Caco-2 (cell line): ENCODE results near the gene CIBAR2. TPM values are rescaled to one million over a fixed set of nuclear protein-coding genes. Genes with fewer than 3 reads are reported as not detected.

ENCODE experiments used
- BruUV-seq: library from RNA; stranded (reverse); fragments of 400-500 nt; replicated peaks from 2 replicates; lab custom pipeline; 2021; lab: Mats Ljungman, UMichigan
- CTCF ChIA-PET: fragments of 300-600 bp; sonication (Branson Sonifier 250); formaldehyde crosslinking; loops from one replicate; lab custom pipeline; 2022; ENCODE audit warnings: antibody characterized with exemption; lab: Charles Lee
- POLR2A ChIA-PET: fragments of 300-600 bp; sonication (Branson Sonifier 250); formaldehyde crosslinking; loops from one replicate; lab custom pipeline; 2022; ENCODE audit warnings: antibody characterized with exemption; lab: Charles Lee
- DNase-seq, 2 experiments: peaks; one replicate each; pipeline versions ENCODE4 v3.0.0 to v3.0.0-alpha.2; 2020 to 2022
- H3K27me3 ChIP-seq: replicated peaks from 2 replicates; pipeline ENCODE4 v1.6.0; 2011; ENCODE audit warnings: low read length; ENCODE audit not compliant: control insufficient read depth, insufficient read depth
- H3K36me3 ChIP-seq: 2 replicates; pipeline ENCODE4 v1.5.1; 2011; ENCODE audit warnings: low read length; ENCODE audit not compliant: control insufficient read depth, insufficient read depth
- H3K4me1 ChIP-seq: fragments of 250-450 bp; sonication (Bioruptor Pico); 2 replicates; pipeline ENCODE4 v1.5.1; 2020; ENCODE audit warnings: mild to moderate bottlenecking
- H3K4me3 ChIP-seq: 2 replicates; pipeline ENCODE4 v1.5.1; 2011; ENCODE audit warnings: low read depth, mild to moderate bottlenecking, control low read depth, low read length
- H3K9me3 ChIP-seq: fragments of 250-450 bp; sonication (Bioruptor Pico); 2 replicates; pipeline ENCODE4 v1.5.1; 2020; ENCODE audit warnings: mild to moderate bottlenecking, moderate library complexity
- H3K27ac Mint-ChIP-seq: one replicate; pipeline ENCODE4 v1.8.0; 2022; ENCODE audit warnings: mixed read lengths; ENCODE audit not compliant: unreplicated experiment
- H3K27me3 Mint-ChIP-seq: one replicate; pipeline ENCODE4 v1.8.0; 2022; ENCODE audit warnings: mixed read lengths; ENCODE audit not compliant: insufficient read depth, unreplicated experiment
- H3K36me3 Mint-ChIP-seq: one replicate; pipeline ENCODE4 v1.8.0; 2022; ENCODE audit warnings: mild to moderate bottlenecking, mixed read lengths; ENCODE audit not compliant: insufficient read depth, unreplicated experiment
- H3K4me1 Mint-ChIP-seq: one replicate; pipeline ENCODE4 v1.8.0; 2022; ENCODE audit warnings: low read depth, mixed read lengths; ENCODE audit not compliant: unreplicated experiment
- H3K4me3 Mint-ChIP-seq: one replicate; pipeline ENCODE4 v1.8.0; 2022; ENCODE audit warnings: mild to moderate bottlenecking, moderate library complexity, mixed read lengths; ENCODE audit not compliant: unreplicated experiment
- H3K9me3 Mint-ChIP-seq: one replicate; pipeline ENCODE4 v1.8.0; 2022; ENCODE audit warnings: mixed read lengths; ENCODE audit not compliant: unreplicated experiment
- intact Hi-C: fragments of 100-400 bp; cut with micrococcal nuclease; formaldehyde crosslinking; loops from one replicate; pipeline ENCODE4 v1.10.0; 2022; ENCODE audit not compliant: unreplicated experiment
- total RNA-seq: library from RNA; stranded (reverse); gene quantifications from 2 replicates; pipeline ENCODE4 v1.2.3, GENCODE V29; 2022
- TF ChIP-seq, protein P1 (sequence below), 2 experiments: fragments of 200-600 bp in 1 of 2; IDR thresholded peaks; 1 replicate in 1 of 2; 2 replicates in 1 of 2; pipeline versions ENCODE4 v1.5.1 to v1.8.0; 2011 to 2022; ENCODE audit warnings: antibody characterized with exemption in 1 of 2, control low read depth in 1 of 2, inconsistent platforms in 1 of 2, low read depth in 1 of 2, low read length in 1 of 2, mild to moderate bottlenecking in 1 of 2, moderate library complexity in 1 of 2; ENCODE audit not compliant: insufficient read depth in 1 of 2, severe bottlenecking in 1 of 2, unreplicated experiment in 1 of 2

CIBAR2 gene
- total RNA-seq, 1 experiment from 2014 or later = not detected

DNA sequence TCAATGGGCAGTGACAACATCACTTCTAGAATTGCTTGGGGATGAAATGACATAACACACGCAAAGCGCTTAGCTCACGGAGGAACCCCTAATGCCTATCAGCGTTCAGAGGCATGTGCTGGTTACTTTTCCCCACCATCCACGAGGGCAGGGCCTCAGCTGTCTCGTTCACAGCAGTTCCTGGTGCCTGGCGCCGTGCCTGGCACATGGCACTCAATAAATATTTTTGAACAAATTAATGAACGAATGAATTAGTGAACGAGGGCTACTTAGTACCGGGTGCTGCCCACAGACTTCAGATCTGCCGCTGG, 14.1 kb upstream of the CIBAR2 start:
- Histone ChIP-seq H3K27me3 (no peaks in the 10 kb centered on the region), H3K4me3 (no peak overlapping the region), H3K9me3 (peaks cover 3% of the 10 kb centered on the region; the same call in 1 of the 2 replicates), H3K36me3 (no peaks in the 10 kb centered on the region), H3K4me1 (peaks cover 8% of the 10 kb centered on the region)
- Mint-ChIP-seq H3K27me3 (no peaks in the 10 kb centered on the region), H3K27ac (no peak overlapping the region), H3K9me3 (no peaks in the 10 kb centered on the region), H3K36me3 (no peaks in the 10 kb centered on the region), H3K4me1 (no peaks in the 10 kb centered on the region), H3K4me3 (no peak overlapping the region)
- no TSS peak for BruUV-seq
- TF ChIP-seq, protein P1, sequence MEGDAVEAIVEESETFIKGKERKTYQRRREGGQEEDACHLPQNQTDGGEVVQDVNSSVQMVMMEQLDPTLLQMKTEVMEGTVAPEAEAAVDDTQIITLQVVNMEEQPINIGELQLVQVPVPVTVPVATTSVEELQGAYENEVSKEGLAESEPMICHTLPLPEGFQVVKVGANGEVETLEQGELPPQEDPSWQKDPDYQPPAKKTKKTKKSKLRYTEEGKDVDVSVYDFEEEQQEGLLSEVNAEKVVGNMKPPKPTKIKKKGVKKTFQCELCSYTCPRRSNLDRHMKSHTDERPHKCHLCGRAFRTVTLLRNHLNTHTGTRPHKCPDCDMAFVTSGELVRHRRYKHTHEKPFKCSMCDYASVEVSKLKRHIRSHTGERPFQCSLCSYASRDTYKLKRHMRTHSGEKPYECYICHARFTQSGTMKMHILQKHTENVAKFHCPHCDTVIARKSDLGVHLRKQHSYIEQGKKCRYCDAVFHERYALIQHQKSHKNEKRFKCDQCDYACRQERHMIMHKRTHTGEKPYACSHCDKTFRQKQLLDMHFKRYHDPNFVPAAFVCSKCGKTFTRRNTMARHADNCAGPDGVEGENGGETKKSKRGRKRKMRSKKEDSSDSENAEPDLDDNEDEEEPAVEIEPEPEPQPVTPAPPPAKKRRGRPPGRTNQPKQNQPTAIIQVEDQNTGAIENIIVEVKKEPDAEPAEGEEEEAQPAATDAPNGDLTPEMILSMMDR (IDR thresholded peaks at IDR 0.05; ENCODE audit: insufficient read depth in 1 of 2, low read depth in 1 of 2, low read length in 1 of 2, severe bottlenecking in 1 of 2, unreplicated experiment in 1 of 2) = no peak
- DNase-seq = no peak
- intact Hi-C loops = no loop called here
- ChIA-PET CTCF (no interaction called here), POLR2A (no interaction called here)

DNA sequence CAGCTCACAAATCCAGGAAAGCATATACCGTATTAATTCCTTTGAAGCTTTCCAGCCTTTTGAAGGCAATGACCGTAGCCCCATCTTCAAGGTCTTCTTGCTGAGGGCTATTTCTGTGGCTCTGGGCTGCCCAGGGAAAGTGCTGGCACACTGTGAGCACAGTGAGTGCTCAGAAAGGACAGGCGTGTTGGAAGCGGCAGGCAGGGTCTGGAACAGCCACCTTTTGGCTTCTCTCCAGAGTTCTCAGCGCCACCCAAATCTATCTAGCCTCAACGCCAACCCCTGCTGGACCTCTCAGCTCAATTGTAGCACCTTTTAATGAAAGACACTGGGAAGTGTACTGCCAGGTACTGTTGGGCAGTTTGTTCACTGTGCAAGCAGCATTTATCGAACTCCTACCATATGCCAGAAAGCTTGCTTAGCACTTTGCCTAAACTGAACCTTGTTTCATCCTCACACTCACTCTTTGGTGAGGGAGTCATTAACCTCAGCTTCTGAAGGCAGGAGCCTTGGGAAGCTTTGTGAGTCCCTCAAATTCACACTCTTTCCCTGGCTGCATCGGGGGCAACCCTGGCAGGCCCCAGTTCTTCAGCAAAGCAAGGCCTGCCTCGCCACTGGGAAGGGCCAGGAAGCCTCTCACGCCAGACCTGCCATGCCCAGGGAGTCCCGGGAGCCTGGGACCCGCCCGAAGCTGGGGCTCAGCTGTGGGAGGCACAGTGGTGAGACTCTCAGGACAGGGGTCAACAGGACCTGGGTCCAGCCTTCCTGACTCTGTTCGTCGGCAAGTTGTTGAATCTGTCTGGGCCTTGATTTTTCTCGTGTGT, 13.5 kb upstream of the CIBAR2 start:
- H3K4me1 Mint-ChIP-seq = no peaks in the 10 kb centered on the region
- H3K9me3 Mint-ChIP-seq = no peaks in the 10 kb centered on the region
- H3K27ac Mint-ChIP-seq = no peak overlapping the region
- POLR2A ChIA-PET = no interaction called here
- no TSS peak for BruUV-seq
- no peak overlapping the region for H3K4me3 Mint-ChIP-seq
- H3K4me1 ChIP-seq = peaks cover 8% of the 10 kb centered on the region
- CTCF ChIA-PET = interaction anchor here (0.6 to 2.0 kb wide), 3 partner anchors 11 to 231 kb away, joined by 3 to 6 read pairs (median 4); no protein-coding TSS in a partner anchor
- H3K9me3 ChIP-seq = peaks cover 3% of the 10 kb centered on the region; the same call in 1 of the 2 replicates
- no peak overlapping the region for H3K4me3 ChIP-seq
- TF ChIP-seq, protein P1 (IDR thresholded peaks at IDR 0.05; ENCODE audit: insufficient read depth in 1 of 2, low read depth in 1 of 2, low read length in 1 of 2, severe bottlenecking in 1 of 2, unreplicated experiment in 1 of 2) = no peak
- DNase-seq = no peak
- H3K27me3 ChIP-seq = no peaks in the 10 kb centered on the region
- no peaks in the 10 kb centered on the region for H3K36me3 ChIP-seq
- H3K27me3 Mint-ChIP-seq = no peaks in the 10 kb centered on the region
- intact Hi-C loops = no loop called here
- no peaks in the 10 kb centered on the region for H3K36me3 Mint-ChIP-seq

DNA sequence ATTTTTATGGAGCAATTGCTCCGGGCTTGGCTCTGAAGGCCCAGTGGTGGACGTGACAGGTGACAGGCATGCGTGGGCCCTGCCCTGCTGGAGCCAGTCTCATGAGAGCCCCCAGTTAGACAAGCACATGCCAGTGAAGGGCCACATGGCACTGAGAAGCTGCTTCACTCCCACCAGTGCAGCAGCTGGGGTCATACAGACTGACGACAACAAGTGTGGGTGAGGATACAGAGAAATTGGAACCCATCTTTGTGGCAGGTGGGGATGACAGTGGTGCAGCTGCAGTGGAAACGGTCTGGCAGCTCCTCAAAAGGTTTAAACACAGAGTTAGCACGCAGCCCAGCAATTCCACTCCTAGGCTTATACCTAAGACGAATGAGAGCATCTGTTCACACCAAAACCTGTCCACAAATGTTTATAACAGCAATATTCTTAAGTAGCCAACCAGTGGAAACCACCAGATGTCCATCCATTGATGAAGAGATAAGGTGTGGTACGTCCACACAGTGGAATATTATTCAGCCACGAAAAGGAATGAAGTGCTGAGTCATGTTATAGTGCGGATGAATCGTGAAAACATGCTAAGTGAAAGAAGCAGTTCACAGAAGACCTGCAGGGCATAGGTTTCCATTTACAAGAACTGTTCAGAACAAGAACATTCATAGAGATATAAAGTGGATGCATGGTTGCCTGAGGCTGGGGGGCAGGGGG, 12.5 kb upstream of the CIBAR2 start:
- no peaks in the 10 kb centered on the region for H3K9me3 Mint-ChIP-seq
- no peaks in the 10 kb centered on the region for H3K36me3 ChIP-seq
- H3K36me3 Mint-ChIP-seq = no peaks in the 10 kb centered on the region
- no peaks in the 10 kb centered on the region for H3K27me3 ChIP-seq
- no peaks in the 10 kb centered on the region for H3K27me3 Mint-ChIP-seq
- CTCF ChIA-PET = interaction anchor here (0.6 to 2.0 kb wide), 3 partner anchors 10 to 16 kb away, joined by 3 to 6 read pairs (median 4); no protein-coding TSS in a partner anchor
- peaks cover 8% of the 10 kb centered on the region for H3K4me1 ChIP-seq
- POLR2A ChIA-PET = no interaction called here
- H3K9me3 ChIP-seq = peaks cover 3% of the 10 kb centered on the region; the same call in 1 of the 2 replicates
- TF ChIP-seq, protein P1 (IDR thresholded peaks at IDR 0.05; ENCODE audit: insufficient read depth in 1 of 2, low read depth in 1 of 2, low read length in 1 of 2, severe bottlenecking in 1 of 2, unreplicated experiment in 1 of 2) = no peak
- no peak overlapping the region for H3K4me3 ChIP-seq
- intact Hi-C loops = no loop called here
- no peak for DNase-seq
- no TSS peak for BruUV-seq
- H3K27ac Mint-ChIP-seq = no peak overlapping the region
- H3K4me3 Mint-ChIP-seq = no peak overlapping the region
- H3K4me1 Mint-ChIP-seq = no peaks in the 10 kb centered on the region
